ENCODE data around the gene TENT5C. TPM values are rescaled to one million over a fixed set of nuclear protein-coding genes. Genes with fewer than 3 reads are reported as not detected.

Gene TENT5C
- total RNA-seq, 1 donor from 2014 or later = 9.8 TPM

DNA sequence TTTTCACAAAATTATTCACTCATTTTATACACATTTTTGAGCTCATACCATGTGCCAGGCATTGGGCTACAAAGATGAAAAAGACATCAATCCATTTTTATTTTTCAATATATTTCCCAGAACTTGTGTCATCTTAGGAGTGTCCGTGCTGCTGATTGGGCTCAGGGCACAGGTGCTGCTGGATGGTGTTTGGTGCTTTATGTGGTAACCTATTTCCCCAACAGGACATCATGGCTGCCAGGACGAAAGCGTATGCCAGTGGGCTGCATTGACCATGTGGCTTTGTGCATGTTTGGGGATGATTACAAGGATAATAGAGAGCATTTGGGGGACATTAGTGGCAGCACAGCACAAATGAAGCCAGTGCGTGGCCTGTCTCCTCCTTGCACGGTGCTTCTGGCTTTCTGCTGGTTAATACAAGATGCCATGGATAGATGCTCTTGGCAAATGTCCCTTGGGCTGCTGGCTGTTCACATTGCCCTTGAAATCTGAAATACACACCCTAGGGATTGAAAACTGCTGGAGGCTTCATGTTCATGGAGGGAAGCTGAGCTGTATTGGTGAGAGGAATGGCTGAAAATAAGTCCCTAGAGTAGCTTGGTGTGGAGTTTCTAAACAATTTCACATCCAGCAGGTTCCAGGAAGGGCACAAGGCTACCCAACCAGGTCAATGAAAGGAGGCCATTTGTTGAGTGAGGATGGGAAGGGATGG lies 52.3 kb downstream of the TENT5C start:
- no peak for DNase-seq (ENCODE audit: low spot score)

DNA sequence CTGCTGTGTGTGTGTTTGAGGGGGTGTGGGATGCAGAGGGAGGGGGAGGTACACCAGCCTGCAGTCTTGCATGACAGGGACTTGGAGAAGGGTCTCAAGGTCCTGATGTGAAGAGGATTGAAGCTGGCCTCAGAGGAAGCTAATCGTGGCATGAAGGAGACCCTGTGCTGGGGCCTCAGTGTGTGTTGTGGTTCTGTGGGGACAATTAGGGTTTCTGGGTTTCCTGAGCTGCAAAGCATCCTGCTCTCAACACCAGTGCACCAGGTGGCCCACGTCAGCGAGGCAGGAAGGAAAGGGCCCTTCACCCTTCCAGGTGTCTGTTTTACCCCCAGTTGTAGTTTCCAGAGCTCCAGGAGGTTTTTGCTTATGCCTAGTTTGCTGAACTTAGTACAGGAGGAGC lies 52.8 kb downstream of the TENT5C start:
- DNase-seq (ENCODE audit: low spot score) = no peak

DNA sequence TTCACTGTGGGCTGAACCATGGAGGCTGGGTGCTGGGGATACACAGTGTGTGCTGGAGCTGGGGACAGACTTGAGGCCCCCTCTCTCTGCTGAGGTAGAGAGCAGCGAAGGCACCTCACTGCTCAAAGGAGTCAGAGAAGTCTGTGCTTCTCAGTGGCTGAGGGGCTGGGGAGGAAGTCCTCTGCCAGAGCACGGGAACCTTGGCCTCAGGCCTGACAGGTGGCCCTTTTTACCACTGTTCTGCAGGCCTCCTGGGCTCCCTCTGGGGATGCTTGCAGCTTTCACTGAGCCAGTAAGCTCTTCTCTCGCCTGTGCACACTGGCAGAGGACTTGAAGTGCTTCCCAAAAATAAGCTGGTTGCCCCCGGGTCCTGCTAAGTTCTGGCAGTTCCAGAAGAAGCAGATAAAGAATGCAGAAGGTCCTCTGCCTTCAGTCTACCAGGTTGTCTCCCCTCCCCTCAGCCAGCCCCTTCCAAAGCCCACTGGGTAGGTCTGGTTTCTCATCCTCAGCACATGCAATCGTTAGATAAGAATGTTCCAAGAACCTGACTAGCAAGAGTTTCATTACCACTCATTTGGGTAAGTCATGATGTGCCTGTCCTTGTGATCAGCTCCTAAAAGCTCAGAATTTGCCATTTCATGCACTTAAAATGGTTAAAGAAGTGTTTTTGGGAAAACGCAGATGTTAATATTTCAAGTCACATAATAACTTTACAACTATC lies 53.9 kb downstream of the TENT5C start:
- DNase-seq (ENCODE audit: low spot score) = no peak

DNA sequence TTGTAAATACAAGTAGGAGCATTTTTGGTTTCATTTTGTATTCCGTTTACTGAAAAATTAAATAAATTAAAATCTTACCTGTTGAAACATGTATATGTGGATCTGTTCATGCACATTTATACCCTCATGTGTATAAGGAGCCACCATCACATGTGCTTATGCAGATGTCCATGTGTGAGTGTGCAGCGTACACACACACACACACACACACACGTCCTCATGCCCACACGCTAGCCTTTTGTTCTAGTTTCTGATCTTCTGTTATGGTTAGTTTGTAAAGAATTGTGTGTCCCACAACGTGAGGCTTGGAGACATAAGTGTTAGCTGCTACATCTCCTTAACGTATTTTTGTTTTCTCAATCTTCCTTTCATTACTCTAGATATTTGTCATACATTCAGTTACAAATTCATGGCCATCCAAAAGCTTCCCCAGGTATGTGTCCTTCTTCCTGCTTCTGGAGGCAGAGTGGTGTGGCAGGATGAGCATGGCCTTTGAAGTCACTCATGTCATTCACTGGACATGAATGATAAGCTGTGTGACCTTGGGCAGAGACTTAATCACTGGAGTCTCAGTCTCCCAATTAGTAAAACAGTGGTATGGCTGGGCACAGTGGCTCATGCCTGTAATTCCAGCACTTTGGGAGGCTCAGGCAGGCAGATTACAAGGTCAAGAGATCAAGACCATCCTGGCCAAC lies 54.6 kb downstream of the TENT5C start:
- DNase-seq (ENCODE audit: low spot score) = no peak

DNA sequence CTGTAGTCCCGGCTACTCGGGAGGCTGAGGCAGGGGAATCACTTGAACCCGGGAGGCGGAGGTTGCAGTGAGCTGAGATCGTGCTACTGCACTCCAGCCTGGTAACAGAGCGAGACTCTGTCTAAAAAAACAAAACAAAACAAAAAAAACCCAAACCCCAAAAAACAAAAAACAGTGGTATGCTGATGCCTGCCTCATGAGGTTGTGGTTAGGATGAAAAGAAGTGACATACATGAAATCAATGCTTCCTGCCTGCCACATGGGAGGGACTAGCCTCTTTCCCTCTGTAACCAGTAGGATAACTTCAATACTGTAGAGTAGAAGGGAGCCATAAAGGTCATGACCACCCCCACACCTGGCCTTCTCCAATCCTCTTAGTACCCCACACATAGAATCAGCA lies 55.2 kb downstream of the TENT5C start:
- DNase-seq (ENCODE audit: low spot score) = no peak

DNA sequence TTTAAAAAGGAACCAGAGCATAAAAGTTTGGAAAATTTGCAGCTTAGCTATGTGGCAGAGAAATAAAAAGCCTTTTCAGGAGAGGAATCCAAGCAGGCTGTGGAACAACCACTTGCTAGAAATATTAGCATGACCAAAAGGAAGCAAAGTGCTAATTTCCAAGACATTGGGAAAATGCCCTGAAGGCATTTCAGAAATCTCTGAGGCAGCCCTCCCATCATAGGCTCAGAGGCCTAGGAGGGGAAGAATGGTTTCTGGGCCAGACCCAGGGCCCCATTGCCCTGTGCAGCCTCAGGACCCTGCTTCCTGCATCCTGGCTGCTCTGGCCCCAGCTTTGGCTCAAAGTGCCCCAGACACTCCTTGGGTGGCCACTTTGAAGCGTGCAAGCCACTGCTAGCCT lies 56.8 kb downstream of the TENT5C start:
- DNase-seq (ENCODE audit: low spot score) = no peak

DNA sequence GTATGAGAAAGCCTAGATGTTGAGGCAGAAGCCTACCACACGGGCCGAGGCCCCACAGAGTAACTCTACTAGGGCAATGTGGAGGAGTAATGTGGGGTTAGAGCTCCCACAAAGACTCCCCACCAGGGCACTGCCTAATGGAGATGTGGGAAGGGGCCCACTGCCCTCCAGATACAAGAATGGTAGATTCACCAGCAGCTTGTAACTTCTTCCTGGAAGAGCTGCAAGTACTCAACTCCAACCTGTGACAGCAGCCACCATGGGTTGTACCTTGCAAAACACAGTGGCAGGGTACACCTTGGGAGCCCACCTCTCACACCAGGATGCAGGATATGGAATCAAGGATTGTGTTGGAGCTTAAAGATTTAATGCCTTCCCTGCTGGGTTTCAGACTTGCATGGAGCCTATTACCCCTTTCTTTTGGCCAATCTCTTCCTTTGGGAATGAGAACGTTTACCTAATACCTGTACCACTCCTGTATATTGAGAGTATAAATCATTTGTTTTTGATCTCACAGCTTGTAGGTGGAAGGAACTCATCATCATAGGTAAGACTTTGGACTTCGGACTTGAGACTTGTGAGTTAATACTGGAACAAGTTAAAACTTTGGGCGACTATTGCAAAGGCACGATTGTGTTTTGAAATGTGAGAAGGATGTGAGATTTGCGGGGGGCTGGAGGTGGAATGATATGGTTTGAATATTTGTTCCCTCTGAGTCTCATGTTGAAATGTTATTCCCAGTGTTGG lies 57.5 kb downstream of the TENT5C start:
- no peak for DNase-seq (ENCODE audit: low spot score)

DNA sequence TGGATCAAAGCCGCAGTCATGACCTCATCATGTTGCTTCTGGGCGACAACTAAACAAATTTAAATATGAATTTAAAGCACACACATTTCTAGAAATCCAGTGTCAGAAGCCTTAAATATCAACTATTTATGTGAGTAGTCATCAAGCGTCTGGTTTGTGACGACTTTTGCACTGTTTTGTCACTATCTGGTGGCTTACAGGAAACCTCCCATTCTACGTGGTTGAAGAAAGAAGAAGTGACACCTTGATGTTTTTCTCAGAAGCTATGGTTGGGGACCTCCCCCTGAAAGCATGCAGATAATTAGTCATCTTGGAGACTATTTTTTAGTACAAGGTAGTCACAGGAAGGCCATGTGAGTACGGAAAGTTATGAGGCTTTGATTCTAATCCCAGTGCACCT lies 58.5 kb downstream of the TENT5C start:
- no peak for DNase-seq (ENCODE audit: low spot score)

DNA sequence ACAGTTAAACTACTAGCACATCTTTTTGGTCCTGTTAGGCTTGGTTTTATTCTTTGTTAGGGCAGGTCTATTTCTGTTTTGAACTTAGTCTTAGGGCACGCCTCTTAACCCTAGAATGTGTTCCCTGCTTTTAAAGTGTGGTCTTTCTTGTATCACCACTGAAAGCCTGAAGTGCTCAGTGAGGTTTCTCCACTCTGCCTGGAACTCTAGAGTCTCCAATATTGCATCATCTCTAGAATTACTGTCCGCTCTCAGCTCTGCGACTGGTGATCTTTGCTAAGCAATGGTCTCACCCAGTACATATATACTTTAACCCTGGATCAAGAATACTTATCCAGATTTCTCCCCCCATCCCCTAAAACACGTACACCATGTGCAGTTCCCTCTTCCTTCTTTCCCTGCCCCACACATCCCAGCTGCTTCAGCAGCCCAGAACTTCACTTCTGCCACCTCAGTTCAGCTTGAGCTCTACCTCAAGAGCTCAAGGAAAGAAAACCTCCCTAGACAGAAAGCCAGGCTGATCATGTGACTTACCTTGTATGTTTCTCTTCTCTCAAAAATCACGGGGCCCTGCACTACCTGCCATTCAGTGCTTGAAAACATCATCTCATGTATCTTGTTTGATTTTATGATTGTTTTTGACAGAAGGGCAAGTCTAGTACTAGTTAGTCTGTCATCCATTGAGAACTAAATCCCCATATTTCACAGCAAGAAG lies 59.9 kb downstream of the TENT5C start:
- no peak for DNase-seq (ENCODE audit: low spot score)

DNA sequence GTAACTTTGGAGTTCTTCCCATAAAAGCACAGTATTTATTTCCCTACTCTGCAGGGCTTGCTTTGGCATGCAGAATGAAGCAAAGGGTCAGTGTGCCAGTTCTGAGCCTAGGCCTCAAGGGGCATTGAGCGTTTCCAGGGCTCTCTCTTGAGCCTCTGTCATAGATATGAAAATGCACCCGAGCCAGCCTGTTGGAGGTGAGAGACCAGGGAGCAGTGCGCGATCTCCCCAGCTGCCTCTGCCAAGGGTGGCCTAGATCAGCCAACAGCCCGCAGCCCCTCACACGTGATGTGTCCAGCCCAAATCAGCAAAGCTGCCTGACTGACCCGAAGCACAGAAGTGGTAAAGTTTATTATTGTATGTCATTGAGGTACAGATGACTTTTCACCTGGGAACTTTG lies 63.7 kb downstream of the TENT5C start:
- DNase-seq (ENCODE audit: low spot score) = no peak

DNA sequence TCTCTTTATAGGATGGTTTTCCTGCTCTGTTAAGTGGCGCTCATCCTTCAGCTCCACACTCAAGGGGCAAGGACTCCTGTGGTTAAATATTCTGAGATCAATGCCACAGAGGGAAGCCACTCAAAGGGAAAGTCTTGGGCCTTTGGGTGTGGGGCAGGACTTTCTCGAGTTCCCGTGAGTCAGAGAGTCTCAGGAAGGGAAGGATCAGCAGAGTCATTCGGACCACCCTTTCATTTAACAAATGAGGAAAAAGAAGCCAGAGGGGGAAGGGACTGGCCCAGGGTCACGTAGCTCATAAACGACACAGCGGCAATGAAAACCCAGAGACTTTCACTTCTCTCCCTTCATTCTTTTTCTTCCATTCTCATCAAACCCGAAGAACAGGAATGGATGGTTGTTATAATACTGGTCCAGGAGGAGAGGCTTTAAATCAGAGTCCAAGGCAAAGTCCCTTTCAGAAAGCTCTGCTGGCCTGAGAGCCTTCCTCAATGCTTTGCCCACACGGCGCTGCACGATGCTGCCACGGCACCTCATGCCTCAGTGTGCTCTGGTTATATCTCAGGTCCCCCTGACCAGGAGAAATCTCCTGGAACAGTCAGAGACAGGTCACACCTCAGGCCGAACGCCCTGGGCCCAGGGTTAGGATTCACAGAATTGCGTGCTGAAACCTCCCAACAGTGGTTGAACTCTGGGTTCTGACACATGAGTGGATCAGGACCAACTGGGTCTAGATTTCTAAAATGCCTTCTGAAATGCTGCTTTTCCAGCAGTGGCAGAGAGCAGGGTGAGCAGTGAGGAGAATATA lies 65.3 kb downstream of the TENT5C start:
- DNase-seq (ENCODE audit: low spot score) = no peak

DNA sequence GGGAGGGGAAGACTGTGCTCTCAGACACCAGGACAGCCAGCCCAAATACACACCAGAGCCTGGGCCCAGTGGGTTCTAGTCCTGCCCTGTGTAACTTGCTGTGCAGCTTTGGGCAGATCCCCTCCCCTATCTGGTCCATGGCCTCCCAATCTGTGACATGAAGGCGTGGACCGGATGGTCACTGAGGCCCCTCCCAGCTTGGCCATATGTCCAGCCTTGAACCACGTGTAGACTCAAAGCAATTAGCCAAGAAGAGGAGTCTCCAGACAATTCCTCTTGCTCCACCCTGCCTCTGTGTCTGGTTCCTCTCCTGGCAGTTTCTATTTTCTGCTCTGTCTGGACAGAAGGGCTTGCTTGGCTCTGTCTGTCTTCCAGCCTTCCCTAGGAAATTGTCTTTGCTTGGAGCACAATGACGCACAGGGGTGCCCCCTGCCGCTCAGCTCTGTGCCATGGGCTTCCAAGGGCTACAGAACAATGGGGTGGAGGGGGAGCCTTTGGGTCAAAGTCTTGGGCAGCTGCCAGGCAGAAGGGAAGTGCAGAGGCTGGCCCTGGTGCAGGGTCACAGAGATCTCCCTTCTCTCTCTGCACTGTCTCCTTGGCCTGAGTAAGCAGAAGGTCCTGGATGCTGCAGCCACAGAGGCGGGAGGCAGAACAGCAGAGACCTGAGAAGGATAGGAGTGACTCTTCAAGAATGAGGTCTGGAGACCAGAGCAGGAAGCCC lies 66.1 kb downstream of the TENT5C start:
- DNase-seq (ENCODE audit: low spot score) = no peak

DNA sequence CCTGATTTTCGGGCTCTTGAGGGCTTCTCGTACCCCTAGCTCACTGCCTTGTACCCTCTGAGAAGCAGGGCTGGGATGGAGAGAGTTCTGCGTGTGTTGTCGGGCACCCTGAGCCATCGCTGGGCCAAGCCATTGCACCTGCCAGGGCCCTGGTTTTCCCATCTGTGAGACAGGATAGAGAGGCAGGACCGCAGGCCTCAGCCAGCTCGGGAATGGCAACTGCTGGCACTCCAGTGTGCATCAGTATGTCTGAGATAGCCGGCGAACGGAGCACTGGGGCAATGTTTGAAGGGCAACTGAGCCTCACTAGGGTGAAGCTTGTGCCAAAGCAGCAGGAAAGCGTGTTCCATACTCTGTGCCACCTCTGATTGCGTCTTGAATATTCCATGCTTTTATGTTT lies 66.9 kb downstream of the TENT5C start:
- no peak for DNase-seq (ENCODE audit: low spot score)

DNA sequence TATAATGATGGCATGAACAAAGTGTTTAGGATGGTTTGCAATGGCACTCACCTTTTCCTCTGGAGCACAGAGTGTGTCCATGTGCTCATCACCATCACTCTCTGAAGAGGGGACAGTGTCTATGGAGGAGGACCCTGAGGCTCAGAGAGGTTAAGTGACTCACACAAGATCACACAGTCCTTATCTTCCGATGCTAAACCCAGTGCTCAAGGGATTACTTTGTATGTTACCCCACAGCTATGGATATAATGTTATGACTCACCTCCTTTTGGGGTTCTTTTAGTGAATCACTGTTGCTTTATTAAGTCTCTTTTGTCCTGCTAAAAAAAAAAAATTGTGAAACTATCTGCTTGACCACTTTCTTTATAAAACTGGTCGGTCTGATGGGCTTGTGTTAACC lies 67.6 kb downstream of the TENT5C start:
- no peak for DNase-seq (ENCODE audit: low spot score)

DNA sequence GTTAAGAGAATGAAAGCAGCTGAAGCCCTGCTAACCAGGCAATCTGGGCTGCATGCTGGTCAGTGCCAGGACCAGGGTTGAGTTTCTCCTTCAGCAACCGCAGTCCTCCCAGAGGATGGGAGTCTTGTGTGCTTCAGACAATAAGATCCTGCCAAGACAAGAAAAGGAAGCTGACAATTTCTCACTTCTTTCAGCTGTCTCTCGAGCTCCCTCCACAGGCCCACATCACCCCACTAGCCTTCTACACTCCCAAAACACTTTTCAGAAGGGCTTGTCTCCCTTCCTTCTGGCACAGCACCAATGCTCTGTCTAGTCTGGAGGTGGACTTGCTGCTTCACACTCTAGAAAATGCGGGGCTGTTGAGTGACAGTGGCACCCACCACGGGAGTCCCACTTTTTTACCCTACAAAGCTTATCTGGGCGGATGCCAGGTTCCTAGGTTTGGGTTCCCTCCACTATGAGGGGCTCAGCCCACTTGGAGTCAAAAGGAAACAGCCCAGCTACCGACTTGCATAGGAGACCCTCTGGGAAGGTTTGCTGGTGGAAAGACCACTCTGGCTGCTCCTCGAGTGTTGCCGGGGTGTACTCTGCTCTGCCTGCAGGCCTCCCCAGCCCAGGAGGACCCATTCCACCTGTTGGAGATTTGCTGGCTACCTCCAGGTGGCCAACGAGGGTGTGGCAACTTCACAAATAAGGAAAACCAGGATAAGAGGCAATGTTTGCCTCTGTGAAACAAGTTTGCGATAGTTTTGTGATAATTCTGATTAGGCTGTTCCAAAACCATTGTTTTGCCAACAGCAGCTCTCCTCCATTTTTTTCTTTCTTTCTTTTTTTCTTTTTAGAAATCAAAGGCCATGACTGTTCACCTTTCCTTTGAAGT lies 68.9 kb downstream of the TENT5C start:
- no peak for DNase-seq (ENCODE audit: low spot score)

DNA sequence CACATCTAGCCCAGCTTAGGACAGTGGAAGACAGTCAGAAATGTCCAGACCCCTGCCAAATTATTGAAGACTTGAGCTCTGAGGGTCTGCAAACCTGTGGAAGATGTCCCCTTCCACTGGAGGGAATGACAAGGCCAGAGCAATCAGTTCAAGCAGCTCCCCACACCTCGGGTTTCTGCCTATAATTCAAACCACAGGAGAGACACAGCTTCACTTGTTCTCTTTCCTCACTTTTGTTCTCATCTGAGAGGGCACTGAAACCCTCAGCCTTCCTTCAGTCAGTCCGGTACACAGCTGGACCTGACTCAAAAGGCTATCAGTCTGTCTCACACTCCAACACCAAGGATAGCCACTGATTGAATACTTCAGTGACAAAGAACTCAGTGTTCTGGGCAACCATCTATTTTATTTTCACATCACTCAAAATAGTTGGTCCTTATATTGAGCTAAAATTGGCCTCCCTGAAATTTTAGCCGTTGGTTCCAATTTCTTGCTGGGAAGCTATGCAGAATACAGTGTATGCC lies 70.1 kb downstream of the TENT5C start:
- DNase-seq (ENCODE audit: low spot score) = no peak

DNA sequence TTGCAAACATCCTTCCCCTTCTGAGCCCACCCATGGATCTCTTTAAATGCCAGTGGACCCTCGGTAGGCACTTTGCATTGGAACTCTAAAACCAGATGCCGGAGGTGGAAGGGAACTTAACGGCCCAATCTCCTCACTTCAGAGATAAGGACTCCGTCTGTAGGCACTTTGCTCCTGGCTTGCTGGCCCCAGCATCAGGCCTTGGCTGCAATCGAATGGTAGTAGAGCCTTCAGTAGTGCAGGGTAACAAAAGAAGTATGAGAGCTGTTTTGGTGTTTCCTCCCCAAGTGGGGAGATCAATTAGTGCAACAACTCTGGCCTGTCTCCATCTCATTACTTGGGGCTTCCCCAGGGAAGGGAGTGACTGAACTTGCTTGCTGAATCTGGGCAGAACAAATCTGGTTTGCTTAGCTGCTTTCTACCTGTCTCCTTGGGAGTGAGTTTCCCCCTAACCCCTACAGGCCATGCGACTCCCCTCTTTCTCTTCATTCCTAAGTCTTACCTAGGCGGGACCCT lies 70.8 kb downstream of the TENT5C start:
- no peak for DNase-seq (ENCODE audit: low spot score)

Measured in ureter (tissue), 1 donor.